Activated CD8-positive, alpha-beta memory T cell treated with anti-CD3 and anti-CD28 coated beads, Interleukin-2, amount 50 U/mL, for 1 hour (primary cell): ENCODE results near the gene PDCD1.
"Not testable (repeated sequence)": the region's sequence is repeated elsewhere in the genome, so short reads cannot be mapped to it uniquely, and the experiment has no call there.

ENCODE experiments used
- DNase-seq: peaks from one replicate; pipeline ENCODE4 v3.0.0-alpha.2; 2020; ENCODE audit errors: extremely low read depth

Gene PDCD1

DNA sequence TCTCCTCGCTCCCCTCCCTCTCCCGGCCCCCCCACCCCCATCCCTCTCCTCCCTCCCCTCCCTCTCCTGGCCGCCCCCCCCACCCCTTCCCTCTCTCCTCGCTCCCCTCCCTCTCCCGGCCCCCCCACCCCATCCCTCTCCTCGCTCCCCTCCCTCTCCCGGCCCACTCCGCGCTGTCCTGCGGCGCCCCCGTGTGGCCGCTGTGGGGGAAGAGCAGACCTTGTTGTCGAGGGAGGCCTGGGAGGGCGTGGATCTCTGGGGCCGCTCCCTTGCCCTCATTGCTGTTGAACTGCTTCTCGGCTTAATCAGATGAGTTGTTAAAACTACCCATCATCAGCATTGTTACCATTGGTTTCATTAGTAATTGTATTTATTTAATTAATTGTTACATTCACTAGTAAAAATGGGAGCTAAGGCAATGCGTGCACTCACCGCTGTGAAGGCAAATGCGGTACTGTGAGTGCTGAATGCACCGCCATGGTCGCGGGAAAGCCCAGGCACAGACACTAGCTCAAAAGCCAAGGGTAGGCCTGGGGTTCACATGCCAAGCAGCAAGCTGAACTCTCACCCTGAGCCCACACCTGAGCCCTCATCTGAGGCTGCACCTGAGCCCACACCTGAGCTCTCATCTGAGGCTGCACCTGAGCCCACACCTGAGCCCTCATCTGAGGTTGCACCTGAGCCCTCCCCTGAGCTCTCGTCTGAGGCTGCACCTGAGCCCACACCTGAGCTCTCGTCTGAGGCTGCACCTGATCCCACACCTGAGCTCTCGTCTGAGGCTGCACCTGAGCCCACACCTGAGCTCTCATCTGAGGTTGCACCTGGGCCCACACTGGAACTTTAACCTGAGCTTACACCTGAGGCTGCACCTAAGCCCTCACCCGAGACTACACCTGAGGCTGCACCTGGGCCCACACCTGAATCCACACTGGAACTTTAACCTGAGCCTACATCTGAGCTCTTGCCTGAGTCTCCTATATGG is 19.6 kb upstream of the PDCD1 start:
- no peak for DNase-seq

DNA sequence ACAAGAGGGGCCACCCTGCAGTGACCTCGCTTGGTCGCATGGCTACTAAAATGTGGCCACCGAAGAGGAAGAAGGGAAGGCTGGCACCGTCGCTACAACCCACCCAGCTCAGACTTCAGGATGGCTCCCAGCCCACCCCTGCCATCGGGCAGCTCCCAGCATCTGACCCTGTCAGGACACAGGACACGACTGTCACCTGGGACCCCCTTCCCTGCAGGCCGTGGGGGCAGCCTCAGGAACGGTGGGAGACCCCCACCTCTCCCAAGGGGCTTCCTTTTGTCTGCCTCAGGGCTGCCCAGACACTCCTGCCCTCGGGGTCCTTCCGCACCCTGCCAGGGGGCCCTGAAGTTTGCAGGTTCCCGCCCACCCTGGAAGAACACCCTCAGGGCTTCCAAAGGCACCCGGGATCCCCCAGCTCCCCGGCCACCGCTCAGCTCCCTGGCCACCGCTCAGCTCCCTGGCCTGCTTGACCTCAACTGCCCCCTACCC is 18.5 kb upstream of the PDCD1 start:
- no peak for DNase-seq

- DNase-seq, result no peak
Observed at GRCh38 chr2:241876528-241877196, 18.0 kb upstream of the PDCD1 start.

DNA sequence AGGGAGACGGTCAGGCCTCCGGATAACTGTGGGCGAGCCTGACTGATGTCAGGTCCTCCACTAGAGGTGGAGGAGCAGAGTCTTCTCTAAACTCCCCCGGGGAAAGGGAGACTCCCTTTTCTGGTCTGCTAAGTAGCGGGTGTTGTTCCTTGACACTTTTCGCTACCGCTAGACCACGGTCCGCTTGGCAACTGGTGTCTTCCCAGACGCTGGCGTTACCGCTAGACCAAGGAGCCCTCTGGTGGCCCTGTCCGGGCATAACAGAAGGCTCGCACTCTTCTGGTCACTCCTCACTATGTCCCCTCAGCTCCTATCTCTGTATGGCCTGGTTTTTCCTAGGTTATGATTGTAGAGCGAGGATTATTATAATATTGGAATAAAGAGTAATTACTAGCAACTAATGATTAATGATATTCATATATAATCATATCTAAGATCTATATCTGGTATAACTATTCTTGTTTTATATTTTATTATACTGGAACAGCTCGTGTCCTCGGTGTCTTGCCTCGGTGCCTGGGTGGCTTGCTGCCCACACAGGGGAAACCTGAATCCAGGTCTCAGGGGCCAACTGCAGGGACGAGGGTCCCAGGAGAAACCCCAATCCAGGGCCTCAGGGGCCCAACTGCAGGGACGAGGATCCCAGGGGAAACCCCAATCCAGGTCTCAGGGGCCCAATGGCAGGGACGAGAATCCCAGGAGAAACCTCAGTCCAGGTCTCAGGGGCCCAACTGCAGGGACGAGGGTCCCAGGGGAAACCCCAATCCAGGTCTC is 17.2 kb upstream of the PDCD1 start:
- DNase-seq, result not testable (repeated sequence)

- no peak for DNase-seq
Observed at GRCh38 chr2:241874277-241874925, 15.7 kb upstream of the PDCD1 start.

DNA sequence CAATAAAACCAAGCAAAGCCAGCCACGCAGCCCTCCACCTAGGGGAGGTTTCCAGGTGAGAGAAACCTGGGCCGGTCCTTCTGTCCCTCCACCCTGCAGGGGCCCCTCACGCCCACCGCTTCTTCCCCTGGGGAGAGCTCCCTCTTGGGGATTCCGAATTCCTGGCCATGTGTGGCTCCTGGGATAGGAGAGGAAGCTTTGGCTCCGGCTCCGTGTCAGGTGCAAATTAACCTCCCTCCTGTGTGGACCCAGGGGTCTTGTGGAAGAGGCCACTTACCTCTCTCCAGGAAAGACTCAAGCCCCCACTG is 15.1 kb upstream of the PDCD1 start:
- no peak for DNase-seq

DNA sequence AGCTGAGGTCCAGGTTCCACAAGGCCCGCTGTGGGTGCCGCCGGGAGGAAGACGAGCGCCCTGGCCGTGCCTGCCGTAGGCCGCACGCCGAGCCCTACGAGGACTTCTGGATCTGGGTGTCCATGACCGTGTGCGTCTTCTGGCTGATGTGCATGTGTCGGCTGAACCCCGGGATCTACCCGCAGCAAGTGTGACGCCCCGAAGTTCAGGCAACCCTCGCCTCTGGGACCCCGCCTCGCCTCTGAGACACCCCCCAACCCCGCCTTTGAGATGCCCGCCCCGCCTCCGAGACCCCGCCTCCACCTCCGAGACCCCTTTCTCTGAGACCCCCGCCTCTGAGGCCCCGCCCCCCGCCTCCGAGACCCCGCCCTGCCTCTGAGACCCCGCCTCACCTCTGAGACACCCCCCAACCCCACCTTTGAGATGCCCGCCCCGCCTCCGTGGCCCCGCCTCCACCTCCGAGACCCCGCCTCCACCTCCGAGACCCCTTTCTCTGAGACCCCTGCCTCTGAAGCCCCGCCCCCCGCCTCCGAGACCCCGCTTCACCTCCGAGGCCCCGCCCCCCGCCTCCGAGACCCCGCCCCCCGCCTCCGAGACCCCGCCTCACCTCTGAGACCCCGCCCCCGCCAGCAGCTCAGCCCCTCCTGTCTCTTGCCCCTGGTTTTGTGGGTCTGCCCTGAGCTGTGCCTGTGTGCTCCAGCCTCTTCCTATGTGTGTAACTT is 14.5 kb upstream of the PDCD1 start:
- no peak for DNase-seq

DNA sequence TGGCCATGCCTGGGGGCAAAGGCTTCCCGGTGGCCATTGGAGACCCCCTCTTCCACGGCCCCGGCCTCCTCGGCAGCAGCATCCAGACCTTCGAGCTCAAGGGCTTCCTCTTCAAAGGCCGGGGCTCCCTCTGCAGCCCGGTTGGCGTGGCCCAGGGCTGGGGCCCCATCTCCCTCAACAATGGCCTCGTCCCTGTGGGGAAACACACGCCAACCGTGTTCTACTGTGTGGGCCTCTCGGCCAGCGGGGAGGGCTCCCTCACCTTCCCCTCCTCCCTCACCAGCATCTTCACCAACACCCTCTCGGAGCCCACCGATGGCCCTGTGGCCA is 13.6 kb upstream of the PDCD1 start:
- no peak for DNase-seq

- DNase-seq, result no peak
Observed at GRCh38 chr2:241871538-241872312, 13.0 kb upstream of the PDCD1 start.

DNA sequence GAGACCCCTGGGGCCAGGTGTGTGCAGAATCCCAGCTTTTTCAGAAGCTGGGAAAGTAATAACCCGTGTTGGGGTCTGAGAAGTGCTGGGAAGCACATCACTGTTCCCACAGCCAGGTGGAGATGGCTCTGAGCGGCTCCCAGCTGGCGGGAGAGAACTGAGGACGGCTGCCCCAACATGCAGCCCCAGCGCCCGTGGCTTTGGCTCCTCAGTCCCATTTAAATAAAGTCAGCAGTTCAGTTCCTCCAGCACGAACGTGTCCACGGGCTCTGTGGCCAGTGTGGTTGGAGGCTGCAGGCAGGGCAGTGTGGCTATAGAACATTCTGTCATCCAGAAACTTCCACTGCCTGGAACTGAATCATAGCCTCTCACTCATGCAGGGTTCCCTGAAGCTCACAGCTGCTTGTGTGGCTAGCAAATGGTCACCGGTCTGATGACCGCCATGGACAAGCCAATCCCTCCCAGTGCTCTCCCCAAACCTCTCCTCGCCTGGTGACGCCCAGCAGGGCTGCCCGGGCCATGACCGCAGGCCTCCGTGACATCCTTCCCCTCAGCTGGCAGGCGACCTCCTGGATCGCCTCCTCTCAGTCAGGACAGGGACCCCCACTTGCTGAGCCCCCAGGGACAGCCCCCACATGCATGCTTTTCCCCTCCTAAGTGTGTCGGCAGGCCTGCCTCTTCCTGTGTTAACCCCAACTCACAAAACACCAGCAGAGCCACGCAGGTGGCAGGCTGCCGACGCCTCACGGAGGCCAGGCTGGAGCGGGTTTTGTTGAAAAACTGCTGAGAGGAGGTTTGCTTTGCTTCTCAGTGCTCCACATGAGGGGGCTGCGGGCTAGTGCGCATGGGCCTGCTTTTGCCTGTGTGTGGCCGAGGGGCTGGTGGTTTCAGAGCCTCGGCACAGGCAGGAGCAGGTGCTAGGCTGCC is 12.2 kb upstream of the PDCD1 start:
- DNase-seq, result peak; percentile 31

- no peak for DNase-seq
Observed at GRCh38 chr2:241870081-241870541, 11.4 kb upstream of the PDCD1 start.

GRCh38 chr2:241869087-241869961 is 10.6 kb upstream of the PDCD1 start, which contains the start of gene RTP5:
Gene RTP5, plus strand, starts transcription at chr2:241869729. Its CDS starts 28 bp downstream, at chr2:241869757.
- no peak for DNase-seq

- no peak for DNase-seq
Observed at GRCh38 chr2:241868661-241869081, 10.0 kb upstream of the PDCD1 start.

GRCh38 chr2:241867776-241868420 is 9.2 kb upstream of the PDCD1 start:
- peak; percentile 66 for DNase-seq

DNA sequence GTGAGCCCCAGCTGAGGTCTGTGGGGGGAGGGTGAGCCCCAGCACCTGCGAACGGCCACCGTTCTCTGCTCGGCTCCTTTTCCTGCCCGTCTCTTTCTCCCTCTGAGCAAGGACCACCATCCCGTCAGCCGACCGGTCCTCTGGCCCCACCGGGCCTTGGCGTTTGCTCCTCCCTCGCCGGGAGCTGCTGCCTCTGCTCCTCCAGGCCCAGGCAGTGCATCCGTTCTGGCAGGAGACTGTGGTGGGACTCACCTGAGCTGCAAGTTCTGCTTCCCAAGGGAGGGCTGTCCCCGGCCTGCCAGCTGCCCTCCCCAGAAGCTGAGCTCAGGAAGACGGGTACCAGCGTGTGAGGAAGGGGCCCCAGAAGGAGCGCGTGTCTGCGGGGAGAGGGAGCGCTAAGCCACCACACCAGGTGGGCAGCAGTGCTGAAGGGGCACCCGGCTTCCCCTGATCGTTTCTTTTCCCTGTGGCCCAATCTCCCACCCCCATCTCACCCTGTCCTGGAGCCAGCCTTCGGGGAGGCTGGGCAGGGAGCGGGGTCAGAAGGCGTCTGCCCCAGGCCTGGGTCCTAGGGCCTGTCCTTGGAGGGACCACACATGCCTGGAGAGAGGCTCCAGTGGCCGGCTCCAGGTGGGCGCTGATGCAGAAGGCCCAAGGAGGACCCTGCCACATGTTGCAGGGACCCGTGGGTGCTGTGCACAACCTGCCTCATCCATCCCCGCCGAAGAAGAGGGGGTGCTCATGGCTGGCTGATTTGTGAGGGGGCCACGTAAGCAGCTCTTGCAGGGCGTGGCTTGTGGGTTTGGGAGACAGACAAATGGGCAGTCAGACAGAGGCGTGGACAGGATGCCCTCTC is 8.3 kb upstream of the PDCD1 start:
- DNase-seq, result no peak

- no peak for DNase-seq
Observed at GRCh38 chr2:241865957-241866789, 7.5 kb upstream of the PDCD1 start.
